Lower leg skin (tissue), 4 donors: ENCODE results near the gene POLE4. TPM values are rescaled to one million over a fixed set of nuclear protein-coding genes. Genes with fewer than 3 reads are reported as not detected.

Experiments
- DNase-seq, 2 donors: peaks; one replicate each; pipeline ENCODE4 v3.0.0-alpha.2; 2019; ENCODE audit warnings: low spot score in 2 of 2
- H3K4me3 ChIP-seq: fragments of 200-600 bp; sonication (generic); 2 replicates; pipeline ENCODE4 v1.5.1; 2017; ENCODE audit warnings: mild to moderate bottlenecking, low read depth; ENCODE audit not compliant: poor library complexity, severe bottlenecking
- CTCF ChIP-seq, 3 donors: fragments of 450-650 bp; IDR thresholded peaks; one replicate each; pipeline ENCODE4 v1.5.1; 2016; ENCODE audit warnings: antibody characterized with exemption in 3 of 3, mild to moderate bottlenecking in 3 of 3, moderate library complexity in 2 of 3
- POLR2A ChIP-seq, 2 donors: fragments of 450-650 bp; IDR thresholded peaks; one replicate each; pipeline ENCODE4 v1.6.1; 2016 to 2017; ENCODE audit warnings: antibody characterized with exemption in 2 of 2, mild to moderate bottlenecking in 1 of 2, moderate library complexity in 1 of 2
- WGBS, 2 donors: methylation state at CpG; one replicate each; pipeline ENCODE4 v1.1.5; 2018; 5-methylcytosine and 5-hydroxymethylcytosine counted together
- intact Hi-C: fragments of 100-400 bp; cut with DNase I; formaldehyde crosslinking; loops from one replicate; pipeline ENCODE4 v1.15.0; 2023; ENCODE audit warnings: low total_unique reads
- total RNA-seq, 4 donors: library from RNA; depleted of rRNA; stranded (reverse); fragments of >200 nt; gene quantifications; one replicate each; pipeline ENCODE4 v1.1.0, GENCODE V29; 2016

The POLE4 gene
- total RNA-seq, 4 donors from 2014 or later = 8.1 to 20.9 (median 15.7) TPM

DNA sequence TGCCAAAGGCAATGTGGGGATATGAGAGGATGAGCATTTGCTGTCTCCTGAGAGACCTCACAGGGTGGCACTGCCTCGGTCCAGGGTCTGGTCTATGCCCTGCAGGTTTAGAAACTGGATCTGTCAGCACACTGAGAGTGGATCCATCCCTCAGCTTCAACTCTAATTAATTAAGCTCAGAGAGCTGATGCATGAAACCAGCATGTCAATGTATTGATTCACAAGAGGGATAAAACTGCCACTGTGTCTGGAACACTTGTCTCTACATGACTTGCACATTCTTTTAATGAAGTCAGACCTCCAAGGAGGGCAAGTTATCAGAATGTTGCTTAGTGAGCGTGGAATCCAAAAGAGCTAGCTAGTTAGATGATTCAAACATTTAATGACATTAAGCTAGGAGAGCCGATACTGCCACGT lies 22.5 kb upstream of the POLE4 start:
- WGBS, 2 donors = 46 to 51% methylated on average over 4 of the region's 4 CpGs
- no peak overlapping the region for H3K4me3 ChIP-seq
- intact Hi-C loops = no loop called here
- no peak for DNase-seq
- no peak for TF ChIP-seq POLR2A (IDR thresholded peaks at IDR 0.05)
- TF ChIP-seq CTCF (IDR thresholded peaks at IDR 0.05) = no peak

DNA sequence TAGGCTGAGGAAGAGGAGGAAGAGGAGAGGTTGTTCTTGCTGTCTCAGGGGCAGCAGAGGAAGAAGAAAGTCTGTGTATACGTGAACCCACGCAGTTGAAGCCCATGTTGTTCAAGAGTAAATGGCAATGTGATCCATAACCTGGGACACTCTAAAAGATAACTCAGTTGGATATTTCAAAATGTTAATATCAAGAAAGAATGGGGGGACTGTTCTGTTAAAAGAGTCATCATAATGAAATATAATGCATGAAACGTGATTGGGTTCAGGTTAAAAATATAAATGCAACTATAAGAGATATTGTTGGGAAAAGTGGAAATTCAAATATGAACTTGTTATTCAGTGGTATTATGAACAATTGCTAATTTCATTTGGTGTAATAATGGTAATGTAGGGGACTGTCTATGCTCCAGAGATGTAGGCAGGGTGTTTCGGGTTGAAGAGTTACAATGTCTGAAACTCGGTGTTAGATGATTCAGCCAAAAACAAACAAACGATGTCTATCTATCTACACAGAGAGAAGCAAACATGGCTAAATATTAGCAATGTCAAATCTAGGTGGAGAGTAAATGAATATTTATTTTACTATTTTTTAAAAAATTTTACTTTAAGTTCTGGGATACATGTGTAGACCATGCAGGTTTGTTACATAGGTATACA lies 21.1 kb upstream of the POLE4 start:
- no peak overlapping the region for H3K4me3 ChIP-seq
- DNase-seq = no peak
- 91% methylated on average over 6 of the region's 6 CpGs for WGBS, 2 donors
- intact Hi-C loops = no loop called here
- no peak for TF ChIP-seq POLR2A (IDR thresholded peaks at IDR 0.05)
- TF ChIP-seq CTCF (IDR thresholded peaks at IDR 0.05) = no peak

GRCh38 chr2:74938264-74938663 lies 20.2 kb upstream of the POLE4 start:
- TF ChIP-seq POLR2A (IDR thresholded peaks at IDR 0.05) (no peak), CTCF (IDR thresholded peaks at IDR 0.05) (no peak)
- DNase-seq = no peak
- intact Hi-C loops = no loop called here
- 91 to 92% methylated on average over 4 of the region's 4 CpGs for WGBS, 2 donors
- H3K4me3 ChIP-seq = no peak overlapping the region

DNA sequence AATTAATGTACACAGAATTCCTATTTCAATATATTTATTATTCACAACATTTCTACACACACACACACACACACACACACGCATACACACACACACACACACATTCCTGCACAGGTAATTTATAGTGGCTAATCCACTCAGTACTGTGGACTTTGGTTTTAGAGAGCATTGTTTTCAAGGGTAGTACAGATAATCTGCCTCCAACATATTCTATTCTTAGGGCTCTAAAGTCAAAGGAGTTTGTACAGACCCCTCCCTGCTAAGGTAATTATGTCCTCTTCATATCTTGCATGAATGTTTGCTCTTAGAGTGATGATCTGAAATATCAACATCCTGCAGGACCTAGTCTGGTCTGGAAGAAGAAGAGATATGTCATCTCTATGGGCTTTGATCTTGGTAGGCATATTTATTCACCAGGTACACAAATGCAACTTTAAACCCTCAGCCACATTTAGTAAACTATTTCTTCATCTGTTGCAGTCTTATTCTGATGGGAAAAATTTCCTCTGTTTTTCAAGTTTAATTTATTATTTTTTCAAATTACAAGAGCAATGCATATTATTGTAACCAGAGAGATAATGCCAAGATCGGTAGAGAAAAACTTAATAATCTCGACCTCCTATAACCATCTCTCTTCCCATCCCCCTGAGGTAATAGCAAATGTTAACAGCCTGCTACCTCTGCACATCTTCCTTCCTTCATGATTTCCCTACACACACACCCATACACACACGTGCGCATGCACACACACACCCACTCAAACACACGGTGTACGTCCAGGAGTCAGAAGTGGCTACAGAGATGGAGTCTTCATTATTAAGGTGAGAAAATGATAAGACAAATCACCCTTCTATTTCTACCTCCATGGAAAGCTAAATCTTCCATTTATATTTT lies 18.3 kb upstream of the POLE4 start:
- TF ChIP-seq CTCF (IDR thresholded peaks at IDR 0.05) (peak in 1 of 3 donors; percentile 23), POLR2A (IDR thresholded peaks at IDR 0.05) (no peak)
- intact Hi-C loops = no loop called here
- 88 to 92% methylated on average over 7 of the region's 7 CpGs for WGBS, 2 donors
- H3K4me3 ChIP-seq = no peak overlapping the region
- no peak for DNase-seq

DNA sequence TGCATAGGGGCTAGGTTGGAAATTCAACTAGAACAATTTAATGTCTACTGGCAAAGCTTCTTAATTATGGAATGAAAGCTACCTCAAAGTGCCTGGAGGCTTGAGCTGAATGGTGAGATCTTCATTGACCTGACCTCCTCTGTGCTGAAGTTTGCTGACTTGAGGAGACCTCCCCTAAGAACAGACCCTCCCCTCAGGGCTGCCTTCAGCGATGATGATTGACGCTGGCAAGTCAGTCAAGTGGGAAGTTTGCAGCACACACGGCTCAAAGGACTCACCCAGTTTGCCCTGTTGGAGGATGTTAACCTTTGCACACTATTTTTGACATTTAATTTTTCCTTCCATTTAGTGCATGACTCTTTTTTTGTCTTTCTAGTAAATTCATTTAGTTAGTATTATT lies 17.2 kb upstream of the POLE4 start:
- 87 to 98% methylated on average over 3 of the region's 3 CpGs for whole genome bisulfite sequencing, 2 donors
- DNase-seq = no peak
- no peak overlapping the region for H3K4me3 ChIP-seq
- intact Hi-C loops = no loop called here
- no peak for TF ChIP-seq POLR2A (IDR thresholded peaks at IDR 0.05)
- no peak for TF ChIP-seq CTCF (IDR thresholded peaks at IDR 0.05)
